ENCODE measurements around the gene PCYT2. TPM values are rescaled to one million over a fixed set of nuclear protein-coding genes. Genes with fewer than 3 reads are reported as not detected.

PCYT2 gene
- total RNA-seq, 2 donors from 2014 or later: 23.3 to 26.1 TPM

DNA sequence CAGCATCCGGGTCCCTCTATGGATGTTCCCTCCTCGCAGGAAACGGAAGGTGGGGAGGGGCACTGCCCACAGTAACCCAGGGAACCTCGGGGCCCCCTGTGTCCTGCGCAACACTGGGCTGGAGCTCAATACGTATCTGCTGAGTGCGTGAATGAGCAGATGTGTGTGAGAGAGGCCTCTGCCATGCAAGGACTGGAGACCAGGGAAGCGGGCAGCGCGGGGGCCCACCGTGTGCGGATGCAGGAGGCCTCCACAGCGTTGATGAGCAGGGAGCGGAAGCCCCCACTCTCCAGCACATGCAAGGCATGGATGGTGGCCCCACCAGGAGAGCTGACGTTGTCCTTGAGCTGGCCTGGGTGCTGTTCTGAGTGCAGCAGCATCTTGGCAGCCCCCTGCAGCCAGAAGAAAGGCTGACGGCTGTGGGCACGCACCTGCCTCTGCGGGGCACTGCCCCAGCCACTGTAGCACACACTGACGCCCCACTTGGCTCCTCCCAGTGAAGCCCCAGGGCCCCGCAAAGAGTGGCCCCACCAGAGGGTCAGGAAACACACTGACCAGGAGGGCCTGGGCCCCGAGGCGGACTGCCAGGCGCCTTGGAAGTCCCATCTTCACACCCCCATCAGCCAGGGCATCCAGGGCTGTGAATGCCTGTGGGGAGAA is 23.0 kb upstream of the PCYT2 start:
- Histone ChIP-seq H3K4me1 (peaks cover 0 to 17% of the 10 kb centered on the region in 2 donors), H3K9me3 (no peaks in the 10 kb centered on the region), H3K27me3 (no peaks in the 10 kb centered on the region), H3K36me3 (no peaks in the 10 kb centered on the region), H3K27ac (no peak overlapping the region), H3K4me3 (no peak overlapping the region)
- no peak for DNase-seq (ENCODE audit: low spot score)
- no peak for TF ChIP-seq CTCF (IDR thresholded peaks at IDR 0.05)

DNA sequence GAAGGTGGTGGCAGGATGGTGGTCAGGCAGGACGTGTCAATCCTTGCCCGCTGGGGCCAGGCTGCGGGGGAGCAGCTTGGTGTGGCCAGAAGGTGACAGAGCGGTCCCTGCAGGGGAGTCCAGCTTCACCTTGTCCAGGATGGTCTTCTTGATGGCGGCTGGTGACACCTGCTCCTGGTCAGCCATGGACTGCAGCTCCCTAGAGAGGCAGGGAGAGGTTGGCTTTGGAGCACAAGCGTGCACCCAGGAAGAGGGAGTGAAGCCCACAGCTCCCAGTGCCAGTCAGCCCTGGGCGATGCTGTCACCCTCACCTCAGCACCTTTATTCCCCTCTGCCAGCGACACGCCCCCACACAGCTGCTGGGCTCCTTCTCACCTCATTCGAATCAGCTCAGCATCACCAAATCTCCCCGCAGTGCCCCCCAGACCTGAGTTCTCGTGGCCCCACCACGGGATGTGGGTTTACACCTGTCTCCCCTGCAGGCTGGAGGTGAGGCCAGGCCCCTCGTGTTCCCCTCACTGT is 22.0 kb upstream of the PCYT2 start:
- Histone ChIP-seq H3K36me3 (no peaks in the 10 kb centered on the region), H3K4me3 (no peak overlapping the region), H3K27ac (no peak overlapping the region), H3K9me3 (no peaks in the 10 kb centered on the region), H3K4me1 (peaks cover 0 to 24% of the 10 kb centered on the region in 2 donors), H3K27me3 (no peaks in the 10 kb centered on the region)
- TF ChIP-seq CTCF (IDR thresholded peaks at IDR 0.05): no peak
- DNase-seq (ENCODE audit: low spot score): no peak

- Histone ChIP-seq H3K4me3 (no peak overlapping the region), H3K27ac (no peak overlapping the region), H3K4me1 (peaks cover 0 to 23% of the 10 kb centered on the region in 2 donors), H3K9me3 (no peaks in the 10 kb centered on the region), H3K27me3 (no peaks in the 10 kb centered on the region), H3K36me3 (no peaks in the 10 kb centered on the region)
- no peak for TF ChIP-seq CTCF (IDR thresholded peaks at IDR 0.05)
- DNase-seq (ENCODE audit: low spot score): no peak
Measured at GRCh38 chr17:81932333-81932983, 21.3 kb upstream of the PCYT2 start.

GRCh38 chr17:81931557-81932332 is 20.5 kb upstream of the PCYT2 start:
- no peaks in the 10 kb centered on the region for H3K36me3 ChIP-seq
- no peak overlapping the region for H3K27ac ChIP-seq
- no peaks in the 10 kb centered on the region for H3K27me3 ChIP-seq
- DNase-seq (ENCODE audit: low spot score): no peak
- no peak for TF ChIP-seq CTCF (IDR thresholded peaks at IDR 0.05)
- H3K9me3 ChIP-seq: no peaks in the 10 kb centered on the region
- H3K4me3 ChIP-seq: no peak overlapping the region
- H3K4me1 ChIP-seq: peaks cover 0 to 19% of the 10 kb centered on the region in 2 donors

GRCh38 chr17:81931189-81931556 is 20.0 kb upstream of the PCYT2 start:
- H3K27me3 ChIP-seq: no peaks in the 10 kb centered on the region
- peaks cover 0 to 16% of the 10 kb centered on the region in 2 donors for H3K4me1 ChIP-seq
- no peak overlapping the region for H3K4me3 ChIP-seq
- no peak overlapping the region for H3K27ac ChIP-seq
- H3K9me3 ChIP-seq: no peaks in the 10 kb centered on the region
- no peaks in the 10 kb centered on the region for H3K36me3 ChIP-seq
- no peak for DNase-seq (ENCODE audit: low spot score)
- TF ChIP-seq CTCF (IDR thresholded peaks at IDR 0.05): no peak
